GM23248 (cell line): ENCODE measurements around the gene RAB24. TPM values are rescaled to one million over a fixed set of nuclear protein-coding genes. Genes with fewer than 3 reads are reported as not detected.

Experiments used
- DNase-seq: peaks from one replicate; pipeline ENCODE4 v3.0.0-alpha.2; 2015
- H2AFZ ChIP-seq: fragments of 200-600 bp; sonication (generic); 2 replicates; pipeline ENCODE4 v1.6.1; 2016; ENCODE audit warnings: antibody characterized with exemption
- H3F3A ChIP-seq: fragments of 200-600 bp; sonication (generic); 2 replicates; pipeline ENCODE4 v1.6.1; 2016; ENCODE audit warnings: mild to moderate bottlenecking, antibody characterized with exemption, mixed run types; ENCODE audit not compliant: insufficient read depth
- H3K27ac ChIP-seq: fragments of 200-600 bp; sonication (generic); 2 replicates; pipeline ENCODE4 v1.5.1; 2016; ENCODE audit warnings: mild to moderate bottlenecking
- H3K27me3 ChIP-seq: fragments of 200-600 bp; sonication (generic); replicated peaks from 2 replicates; pipeline ENCODE4 v1.6.1; 2016; ENCODE audit warnings: mild to moderate bottlenecking; ENCODE audit not compliant: insufficient read depth
- H3K36me3 ChIP-seq: fragments of 200-600 bp; sonication (generic); 2 replicates; pipeline ENCODE4 v1.6.1; 2016; ENCODE audit warnings: low read depth, mild to moderate bottlenecking
- H3K4me1 ChIP-seq: fragments of 200-600 bp; sonication (generic); 2 replicates; pipeline ENCODE4 v1.6.1; 2016; ENCODE audit warnings: mild to moderate bottlenecking; ENCODE audit not compliant: insufficient read depth
- H3K4me2 ChIP-seq: fragments of 200-600 bp; sonication (generic); one replicate; pipeline ENCODE4 v1.6.1; 2016; ENCODE audit warnings: mild to moderate bottlenecking; ENCODE audit not compliant: unreplicated experiment
- H3K4me3 ChIP-seq: fragments of 200-600 bp; sonication (generic); 2 replicates; pipeline ENCODE4 v1.5.1; 2016; ENCODE audit warnings: mild to moderate bottlenecking
- H3K79me2 ChIP-seq: fragments of 200-600 bp; sonication (generic); 2 replicates; pipeline ENCODE4 v1.6.1; 2016; ENCODE audit warnings: mild to moderate bottlenecking; ENCODE audit not compliant: insufficient read depth
- H3K9ac ChIP-seq: fragments of 200-600 bp; sonication (generic); 2 replicates; pipeline ENCODE4 v1.6.1; 2016; ENCODE audit warnings: mild to moderate bottlenecking
- H3K9me2 ChIP-seq: fragments of 200-600 bp; sonication (generic); 2 replicates; pipeline ENCODE4 v1.6.1; 2016; ENCODE audit warnings: mixed run types, mild to moderate bottlenecking, moderate library complexity; ENCODE audit not compliant: insufficient read depth
- H3K9me3 ChIP-seq: fragments of 200-600 bp; sonication (generic); one replicate; pipeline ENCODE4 v1.6.1; 2017; ENCODE audit warnings: low read depth
- H4K20me1 ChIP-seq: fragments of 200-600 bp; sonication (generic); 2 replicates; pipeline ENCODE4 v1.6.0; 2016; ENCODE audit not compliant: insufficient read depth
- EZH2 ChIP-seq: fragments of 200-600 bp; sonication (generic); IDR thresholded peaks from 2 replicates; pipeline ENCODE4 v1.6.1; 2018; ENCODE audit warnings: antibody characterized with exemption, mild to moderate bottlenecking; ENCODE audit not compliant: insufficient read depth, poor library complexity, severe bottlenecking
- EZH2phosphoT487 ChIP-seq: fragments of 200-600 bp; sonication (generic); IDR thresholded peaks from 2 replicates; pipeline ENCODE4 v1.6.1; 2018; ENCODE audit warnings: antibody characterized with exemption, moderate library complexity, mild to moderate bottlenecking, low read depth; ENCODE audit not compliant: insufficient read depth
- WGBS, 2 experiments: methylation state at CpG; one replicate each; pipeline ENCODE4 v1.1.6; 2015 to 2017; ENCODE audit warnings: low lambda C conversion rate in 2 of 2, low coverage in 1 of 2; ENCODE audit errors: missing lambda C conversion rate in 2 of 2; 5-methylcytosine and 5-hydroxymethylcytosine counted together
- in situ Hi-C: fragments of 300-500 bp; cut with MboI; formaldehyde crosslinking; loops from 2 replicates; pipeline ENCODE4 v1.15.0; 2020
- polyA plus RNA-seq: library from polyadenylated mRNA; unstranded; fragments of >200 nt; fragmentation: Nextera tagmentation; extraction: Ambion mirVana; gene quantifications from 2 replicates; pipeline ENCODE4 v1.2.1, GENCODE V29; 2016
- total RNA-seq: library from RNA; depleted of rRNA; stranded (reverse); fragments of >200 nt; shearing (Covaris generic); gene quantifications from 2 replicates; pipeline ENCODE4 v1.2.3, GENCODE V29; 2014

Gene RAB24
- total and polyA plus RNA-seq, 2 experiments from 2014 or later = 28.9 to 31.5 TPM

DNA sequence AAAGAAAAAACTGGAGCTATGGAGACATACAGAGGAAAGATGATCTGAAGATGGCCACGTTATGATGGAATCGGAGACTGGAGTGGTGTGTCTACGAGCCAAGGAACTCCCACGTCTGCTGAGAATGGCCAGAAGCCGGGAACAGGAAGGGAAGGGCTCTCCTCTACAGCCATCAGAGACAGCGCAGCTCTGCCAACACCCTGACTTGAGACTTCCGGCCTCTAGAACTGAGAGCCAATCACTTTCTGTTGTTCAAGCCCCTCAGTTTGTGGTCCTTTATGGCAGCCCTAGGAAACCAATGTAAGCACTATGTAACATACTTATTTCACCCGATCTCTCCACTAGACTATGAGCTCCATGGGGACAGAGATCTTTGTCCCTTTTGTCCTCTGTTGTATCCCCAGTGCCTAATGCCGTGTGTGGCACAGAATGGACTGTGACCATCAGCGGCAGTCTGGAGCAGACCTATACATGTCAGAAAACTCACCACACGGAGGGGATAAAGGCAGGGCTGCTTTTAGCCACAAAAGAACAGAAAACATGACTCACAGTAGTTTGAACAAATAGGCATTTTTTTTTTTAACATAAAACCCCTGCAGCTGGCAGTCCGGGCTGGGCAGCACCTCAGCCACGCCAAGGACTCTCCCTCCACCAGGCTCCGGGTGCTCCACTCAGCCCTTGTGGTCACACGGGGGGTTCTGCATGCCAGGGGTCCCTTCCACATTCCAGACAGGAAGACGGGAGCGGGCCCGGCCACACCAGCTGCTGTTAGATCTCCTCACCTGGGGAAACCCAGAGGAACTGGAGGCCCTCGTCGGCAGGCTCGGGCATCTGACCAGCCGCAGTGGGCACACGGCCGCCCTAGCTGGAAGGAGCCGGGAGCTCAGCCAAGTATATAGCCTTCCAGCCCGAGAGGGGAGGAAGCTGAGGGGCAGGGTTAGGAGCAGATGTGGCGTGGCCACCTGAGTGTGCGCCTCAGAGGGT is 24.3 kb upstream of the RAB24 start:
- Histone ChIP-seq H3K27me3 (no peaks in the 10 kb centered on the region), H3K79me2 (no peaks in the 10 kb centered on the region; the same call in 1 of the 2 replicates), H3K36me3 (no peaks in the 10 kb centered on the region; the same call in 1 of the 2 replicates), H3F3A (peaks cover 17% of the 10 kb centered on the region; the same call in 1 of the 2 replicates), H2AFZ (peak overlapping the region; percentile 86), H3K4me3 (peak overlapping the region; percentile 32), H3K27ac (peak overlapping the region; percentile 90), H4K20me1 (no peaks in the 10 kb centered on the region), H3K9me3 (no peaks in the 10 kb centered on the region), H3K4me1 (peaks cover 21% of the 10 kb centered on the region), H3K9me2 (no peaks in the 10 kb centered on the region), H3K4me2 (peak overlapping the region; percentile 56), H3K9ac (peak overlapping the region; percentile 66)
- in situ Hi-C loops = no loop called here
- 58 to 59% methylated on average over 28 of the region's 28 CpGs for WGBS, 2 experiments
- TF ChIP-seq EZH2 = no peak
- DNase-seq = peak; percentile 81

DNA sequence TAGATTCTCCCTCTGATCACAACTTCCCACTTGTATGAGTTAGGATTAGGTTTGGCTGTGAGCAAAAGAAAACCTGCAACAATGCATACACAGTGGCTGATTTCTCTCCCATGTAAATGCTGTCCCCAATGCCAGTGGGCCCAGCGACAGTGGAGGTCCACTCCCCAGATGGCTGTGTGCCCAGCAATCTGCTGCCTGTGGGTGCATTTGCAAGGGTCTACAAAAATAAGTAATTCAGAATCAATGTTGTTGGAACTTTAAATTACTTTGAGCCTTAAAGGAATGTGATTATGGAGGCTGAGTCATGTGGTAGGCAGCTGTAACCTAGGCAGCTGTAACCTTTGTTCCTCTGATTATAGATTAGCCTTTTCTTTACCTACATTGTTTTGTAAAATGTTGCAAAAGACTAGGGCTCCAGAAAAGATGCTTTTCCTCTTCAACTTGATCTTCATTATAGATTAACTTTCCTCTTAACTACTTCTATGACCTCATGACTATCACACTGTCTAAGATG is 22.4 kb upstream of the RAB24 start:
- Histone ChIP-seq H4K20me1 (no peaks in the 10 kb centered on the region), H3K4me1 (peaks cover 21% of the 10 kb centered on the region), H3K79me2 (no peaks in the 10 kb centered on the region; the same call in 1 of the 2 replicates), H3K27ac (0 out of 2 replicates have a peak overlapping the region, but pooled peaks have one; percentile 1), H3K9ac (0 out of 2 replicates have a peak overlapping the region, but pooled peaks have one; percentile 2), H3K4me3 (no peak overlapping the region), H3K36me3 (no peaks in the 10 kb centered on the region; the same call in 1 of the 2 replicates), H3K9me2 (no peaks in the 10 kb centered on the region), H3K4me2 (peak overlapping the region; percentile 11), H3K9me3 (no peaks in the 10 kb centered on the region), H3K27me3 (no peaks in the 10 kb centered on the region), H3F3A (peaks cover 17% of the 10 kb centered on the region; the same call in 1 of the 2 replicates), H2AFZ (no peak overlapping the region)
- TF ChIP-seq EZH2 (no peak), EZH2phosphoT487 (no peak)
- WGBS, 2 experiments = 4 to 5% methylated on average over 1 of the region's 1 CpG
- peak; percentile 23 for DNase-seq
- in situ Hi-C loops = no loop called here

DNA sequence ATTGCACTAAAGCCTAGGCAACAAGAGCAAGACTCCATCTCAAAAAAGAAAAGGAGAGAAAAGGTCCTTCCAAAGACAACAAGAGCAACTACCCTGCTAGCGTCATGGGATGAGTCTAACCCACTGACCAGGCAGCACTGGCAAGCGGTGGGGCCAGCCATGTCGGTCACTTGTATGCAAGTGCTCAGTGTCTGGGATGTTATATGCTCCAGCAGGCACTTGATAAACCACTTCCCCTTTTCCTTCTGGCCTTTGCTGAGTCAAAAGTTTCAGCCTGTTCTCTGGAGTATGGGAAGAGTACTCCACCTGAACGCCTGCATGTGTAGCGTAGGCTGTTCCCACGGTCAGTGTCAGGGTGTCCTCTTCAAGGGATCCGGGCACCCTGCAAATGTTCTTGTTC is 17.4 kb upstream of the RAB24 start:
- Histone ChIP-seq H3K4me3 (no peak overlapping the region), H3K4me1 (peaks cover 2% of the 10 kb centered on the region), H4K20me1 (no peaks in the 10 kb centered on the region), H3K9me3 (no peaks in the 10 kb centered on the region), H3K27me3 (no peaks in the 10 kb centered on the region), H3K9ac (no peak overlapping the region), H3K4me2 (no peak overlapping the region), H3K79me2 (no peaks in the 10 kb centered on the region; the same call in 1 of the 2 replicates), H3K9me2 (no peaks in the 10 kb centered on the region), H3F3A (no peaks in the 10 kb centered on the region; the same call in 1 of the 2 replicates), H3K36me3 (no peaks in the 10 kb centered on the region), H3K27ac (no peak overlapping the region), H2AFZ (no peak overlapping the region)
- TF ChIP-seq EZH2 (no peak), EZH2phosphoT487 (no peak)
- no peak for DNase-seq
- 97 to 98% methylated on average over 7 of the region's 7 CpGs for WGBS, 2 experiments
- in situ Hi-C loops = no loop called here

DNA sequence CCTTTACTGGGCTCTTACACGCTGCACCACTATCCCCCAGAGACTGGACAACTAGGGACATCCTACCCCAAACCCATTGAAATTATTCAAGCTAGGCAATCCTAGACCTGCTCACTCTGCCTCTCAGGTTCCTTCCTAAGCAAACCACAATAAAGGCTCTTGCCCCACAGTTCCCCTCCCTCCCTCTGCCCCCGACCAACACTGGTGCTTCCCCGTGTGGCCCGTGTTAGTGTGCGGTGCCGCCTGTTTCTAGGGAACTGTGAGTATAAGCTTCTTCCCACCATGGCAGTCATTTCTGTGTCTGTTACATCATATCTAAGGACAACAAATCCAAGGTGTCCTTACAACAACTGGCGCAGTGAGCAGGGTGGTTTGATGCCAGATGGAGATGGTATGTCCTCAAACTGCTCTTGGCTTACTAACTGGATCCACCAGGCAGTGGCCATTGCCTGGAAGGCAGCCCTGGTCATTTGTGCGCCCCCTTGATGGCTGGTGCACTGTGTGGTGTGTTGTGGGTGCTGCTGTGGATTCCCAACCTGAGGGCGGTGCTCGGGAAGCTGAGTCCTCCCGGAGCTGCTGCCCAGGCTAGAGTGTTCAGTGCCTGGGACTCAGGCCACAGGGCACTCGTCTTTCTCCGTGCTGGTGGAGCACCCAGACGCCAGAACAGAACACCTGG is 16.5 kb upstream of the RAB24 start:
- TF ChIP-seq EZH2 (no peak), EZH2phosphoT487 (no peak)
- H3K9me3 ChIP-seq = no peaks in the 10 kb centered on the region
- H3K4me1 ChIP-seq = no peaks in the 10 kb centered on the region
- H3K27me3 ChIP-seq = no peaks in the 10 kb centered on the region
- in situ Hi-C loops = no loop called here
- H3F3A ChIP-seq = no peaks in the 10 kb centered on the region; the same call in 1 of the 2 replicates
- no peak overlapping the region for H3K27ac ChIP-seq
- no peaks in the 10 kb centered on the region; the same call in 1 of the 2 replicates for H3K79me2 ChIP-seq
- no peaks in the 10 kb centered on the region for H3K9me2 ChIP-seq
- no peak for DNase-seq
- no peaks in the 10 kb centered on the region for H3K36me3 ChIP-seq
- no peak overlapping the region for H3K4me3 ChIP-seq
- no peak overlapping the region for H2AFZ ChIP-seq
- no peak overlapping the region for H3K9ac ChIP-seq
- H3K4me2 ChIP-seq = no peak overlapping the region
- no peaks in the 10 kb centered on the region for H4K20me1 ChIP-seq
- WGBS, 2 experiments = 95 to 97% methylated on average over 13 to 14 of the region's 14 CpGs
